GM12878 (cell line): ENCODE results near the gene FOXRED2. TPM values are rescaled to one million over a fixed set of nuclear protein-coding genes. Genes with fewer than 3 reads are reported as not detected.

ENCODE experiments used
- ATAC-seq: fragments of 200-7000 bp; cut with Tn5 transposase; 3 replicates; pipeline ENCODE4 v1.9.1; 2020; ENCODE audit warnings: mild to moderate bottlenecking, moderate library complexity
- BruUV-seq: library from RNA; stranded (reverse); fragments of 400-500 nt; replicated peaks from 2 replicates; lab custom pipeline; 2021; lab: Mats Ljungman, UMichigan
- CTCF ChIA-PET: fragments of 300-600 bp; sonication (Branson Sonifier 250); formaldehyde crosslinking; extraction: SDS; loops from one replicate; lab custom pipeline; 2021; ENCODE audit warnings: inconsistent platforms; lab: Yijun Ruan, JAX
- POLR2A ChIA-PET: fragments of 350-600 bp; formaldehyde crosslinking; extraction: SDS; loops from one replicate; lab custom pipeline; 2021; ENCODE audit warnings: inconsistent platforms; lab: Charles Lee
- RAD21 ChIA-PET: fragments of 300-600 bp; sonication (Branson Sonifier 250); formaldehyde crosslinking; loops from one replicate; lab custom pipeline; 2023; ENCODE audit warnings: antibody characterized with exemption; ENCODE audit not compliant: unreplicated experiment; lab: Charles Lee
- SMC1A ChIA-PET: fragments of 300-600 bp; sonication (Branson Sonifier 250); formaldehyde crosslinking; loops from one replicate; lab custom pipeline; 2023; ENCODE audit not compliant: unreplicated experiment, uncharacterized antibody; lab: Charles Lee
- DNase-seq: peaks from one replicate; pipeline ENCODE4 v3.0.0-alpha.2; 2011; ENCODE audit warnings: low read depth, low spot score
- FAIRE-seq: peaks from 3 replicates; lab custom pipeline; 2011; peaks lifted over from hg19 to GRCh38; lab: Jason Lieb, UNC
- H2AFZ ChIP-seq: 2 replicates; pipeline ENCODE4 v1.6.0; 2011; ENCODE audit warnings: low read depth, low read length, control low read depth; ENCODE audit not compliant: control insufficient read depth
- H3K27ac ChIP-seq: 2 replicates; pipeline ENCODE4 v1.5.1; 2011; ENCODE audit warnings: control low read depth; ENCODE audit not compliant: control insufficient read depth, insufficient read depth
- H3K27me3 ChIP-seq, 2 experiments: replicated peaks in 1 of 2; 2 replicates each; pipeline versions ENCODE4 v1.6.0 to v1.6.1; 2011; ENCODE audit warnings: low read length in 1 of 2; ENCODE audit not compliant: control insufficient read depth in 2 of 2, insufficient read depth in 2 of 2
- H3K36me3 ChIP-seq, 2 experiments: 2 replicates each; pipeline ENCODE4 v1.5.1; 2011; ENCODE audit warnings: low read length in 1 of 2; ENCODE audit not compliant: control insufficient read depth in 2 of 2, insufficient read depth in 2 of 2
- H3K4me1 ChIP-seq: 2 replicates; pipeline ENCODE4 v1.6.1; 2011; ENCODE audit warnings: mild to moderate bottlenecking, low read length, moderate library complexity, mixed read lengths; ENCODE audit not compliant: control insufficient read depth, insufficient read depth
- H3K4me2 ChIP-seq: 2 replicates; pipeline ENCODE4 v1.6.0; 2011; ENCODE audit warnings: control low read depth; ENCODE audit not compliant: control insufficient read depth, insufficient read depth
- H3K4me3 ChIP-seq: fragments of 200-600 bp; sonication (generic); 2 replicates; pipeline ENCODE4 v1.5.1; 2016
- H3K79me2 ChIP-seq: 2 replicates; pipeline ENCODE4 v1.6.0; 2011; ENCODE audit warnings: low read length; ENCODE audit not compliant: control insufficient read depth, insufficient read depth
- H3K9ac ChIP-seq: 2 replicates; pipeline ENCODE4 v1.8.0; 2011; ENCODE audit warnings: low read length, control low read depth, mixed read lengths; ENCODE audit not compliant: control insufficient read depth, insufficient read depth
- H3K9me3 ChIP-seq: replicated peaks from 3 replicates; pipeline ENCODE4 v1.5.1; 2011; ENCODE audit warnings: mild to moderate bottlenecking, low read length; ENCODE audit not compliant: control insufficient read depth, insufficient read depth
- H4K20me1 ChIP-seq: 2 replicates; pipeline ENCODE4 v1.6.0; 2011; ENCODE audit not compliant: control insufficient read depth, insufficient read depth
- BACH1 ChIP-seq: fragments of 450-650 bp; IDR thresholded peaks from 2 replicates; pipeline ENCODE4 v1.6.1; 2017; ENCODE audit warnings: mild to moderate bottlenecking, borderline replicate concordance
- BCL11A ChIP-seq: IDR thresholded peaks from 2 replicates; pipeline ENCODE4 v1.6.1; 2011; ENCODE audit warnings: low read depth, low read length
- CEBPZ ChIP-seq: fragments of 150-350 bp; IDR thresholded peaks from 2 replicates; pipeline ENCODE4 v1.6.1; 2016; ENCODE audit warnings: low read depth, low read length
- EP300 ChIP-seq, 2 experiments: fragments of 150-350 bp in 1 of 2; IDR thresholded peaks; 2 replicates each; pipeline ENCODE4 v1.6.1; 2011 to 2012; ENCODE audit warnings: low read depth in 2 of 2, low read length in 2 of 2, borderline replicate concordance in 1 of 2, improper control_type of control experiment in 1 of 2, inconsistent platforms in 1 of 2; ENCODE audit not compliant: control insufficient read depth in 1 of 2
- FOS ChIP-seq: IDR thresholded peaks from 3 replicates; pipeline ENCODE4 v1.6.1; 2011; ENCODE audit warnings: borderline replicate concordance; ENCODE audit not compliant: insufficient read length; ENCODE audit errors: extremely low read depth
- HDAC2 ChIP-seq: fragments of 200-600 bp; sonication (generic); IDR thresholded peaks from 2 replicates; pipeline ENCODE4 v1.6.1; 2017
- HDGF ChIP-seq: fragments of 450-650 bp; IDR thresholded peaks from 2 replicates; pipeline ENCODE4 v1.6.1; 2016; ENCODE audit warnings: antibody characterized with exemption
- IRF5 ChIP-seq: fragments of 450-650 bp; IDR thresholded peaks from 2 replicates; pipeline ENCODE4 v1.6.1; 2017; ENCODE audit warnings: borderline replicate concordance
- JUND ChIP-seq: IDR thresholded peaks from 2 replicates; pipeline ENCODE4 v1.6.1; 2012; ENCODE audit warnings: low read depth, mild to moderate bottlenecking, low read length, improper control_type of control experiment, moderate library complexity
- KAT2A ChIP-seq: conservative IDR thresholded peaks from 2 replicates; pipeline ENCODE4 v1.6.1; 2011; ENCODE audit warnings: low read depth, low read length; ENCODE audit not compliant: control insufficient read depth
- KDM1A ChIP-seq: fragments of 200-600 bp; sonication (generic); IDR thresholded peaks from 2 replicates; pipeline ENCODE4 v1.6.1; 2016; ENCODE audit warnings: borderline replicate concordance
- MEF2B ChIP-seq: fragments of 450-650 bp; IDR thresholded peaks from 2 replicates; pipeline ENCODE4 v1.6.1; 2018; ENCODE audit warnings: mild to moderate bottlenecking, moderate library complexity; ENCODE audit not compliant: partially characterized antibody, poor library complexity, severe bottlenecking
- NBN ChIP-seq: fragments of 450-650 bp; IDR thresholded peaks from 2 replicates; pipeline ENCODE4 v1.6.1; 2016
- NFXL1 ChIP-seq: fragments of 450-650 bp; IDR thresholded peaks from 2 replicates; pipeline ENCODE4 v1.6.1; 2017; ENCODE audit warnings: antibody characterized with exemption, mild to moderate bottlenecking, borderline replicate concordance
- RCOR1 ChIP-seq: conservative IDR thresholded peaks from 2 replicates; pipeline ENCODE4 v1.6.1; 2012; ENCODE audit warnings: low read depth, low read length, improper control_type of control experiment
- RFX5 ChIP-seq: IDR thresholded peaks from 2 replicates; pipeline ENCODE4 v1.6.1; 2011; ENCODE audit warnings: low read depth, low read length, improper control_type of control experiment
- RUNX3 ChIP-seq: IDR thresholded peaks from 2 replicates; pipeline ENCODE4 v1.6.1; 2012; ENCODE audit warnings: low read length, inconsistent platforms
- SPI1 ChIP-seq: IDR thresholded peaks from 2 replicates; pipeline ENCODE4 v1.6.1; 2011; ENCODE audit warnings: low read depth, mild to moderate bottlenecking, low read length, moderate library complexity, borderline replicate concordance; ENCODE audit not compliant: insufficient read depth
- TAF1 ChIP-seq: IDR thresholded peaks from 2 replicates; pipeline ENCODE4 v1.6.1; 2011; ENCODE audit warnings: mild to moderate bottlenecking, low read depth, low read length, borderline replicate concordance
- TCF3 ChIP-seq: IDR thresholded peaks from 2 replicates; pipeline ENCODE4 v1.6.1; 2012; ENCODE audit warnings: low read depth, mild to moderate bottlenecking, low read length, borderline replicate concordance; ENCODE audit not compliant: insufficient read depth
- ZBED1 ChIP-seq: IDR thresholded peaks from 2 replicates; pipeline ENCODE4 v1.6.1; 2016; ENCODE audit warnings: borderline replicate concordance
- ZNF207 ChIP-seq: fragments of 450-650 bp; IDR thresholded peaks from 2 replicates; pipeline ENCODE4 v1.6.1; 2014; ENCODE audit warnings: antibody characterized with exemption, mild to moderate bottlenecking, borderline replicate concordance
- WGBS: methylation state at CpG from one replicate; pipeline ENCODE4 v1.1.6; 2016; ENCODE audit warnings: low lambda C conversion rate; ENCODE audit not compliant: insufficient replicate concordance, insufficient coverage; ENCODE audit errors: missing lambda C conversion rate; 5-methylcytosine and 5-hydroxymethylcytosine counted together
- in situ Hi-C: fragments of 300-500 bp; cut with MboI; formaldehyde crosslinking; loops from 9 replicates; pipeline ENCODE4 v1.14.3; 2018; ENCODE audit warnings: mixed read lengths
- intact Hi-C: fragments of 100-400 bp; cut with micrococcal nuclease; formaldehyde crosslinking; loops from one replicate; pipeline ENCODE4 v1.14.2; 2022; ENCODE audit not compliant: unreplicated experiment
- polyA plus RNA-seq, 11 experiments: library from polyadenylated mRNA; depleted of rRNA in 4 of 11; unstranded in 6 of 11; stranded (reverse) in 5 of 11; fragments of >200 nt; fragmentation: Nextera tagmentation in 4 of 11; fragmentation: Illumina TruSeq in 1 of 11; extraction: Ambion mirVana in 4 of 11; extraction: Trizol in 1 of 11; gene quantifications; 1 replicate in 1 of 11; 2 replicates in 10 of 11; pipeline versions ENCODE4 v1.2.1 to v1.2.3, GENCODE V29; 2011 to 2016; ENCODE audit warnings: inconsistent platforms in 2 of 11, missing spikeins in 2 of 11, low read depth in 1 of 11
- total RNA-seq, 4 experiments: library from RNA; depleted of rRNA in 3 of 4; stranded (reverse); fragments of >200 nt in 3 of 4; fragmentation: Illumina TruSeq in 1 of 4; extraction: Trizol in 1 of 4; gene quantifications; 2 replicates each; pipeline versions ENCODE4 v1.2.1 to v1.2.3, GENCODE V29; 2013 to 2021

FOXRED2 gene
- total and polyA plus RNA-seq, 10 of the 15 experiments (the other 5 are each of a cell fraction or from before 2014, with no cell fraction given): 1.8 to 28.8 (median 7.6) TPM

- BruUV-seq: TSS peak; percentile 71
- peak; percentile 93 for ATAC-seq
- H3K4me3 ChIP-seq: no peak overlapping the region
- CTCF ChIA-PET: interaction anchor here (0.6 to 2.1 kb wide), 9 partner anchors 9 to 192 kb away, joined by 3 to 9 read pairs (median 4); no protein-coding TSS in a partner anchor
- peaks cover 15% of the 10 kb centered on the region for H3K4me1 ChIP-seq
- RAD21 ChIA-PET: interaction anchor here (1.0 to 1.9 kb wide), 4 partner anchors 13 to 218 kb away, joined by 3 to 5 read pairs (median 4); partner anchors contain the start of gene TXN2
- SMC1A ChIA-PET: interaction anchor here (0.6 to 1.7 kb wide), 5 partner anchors 8 to 193 kb away, joined by 3 to 4 read pairs (median 3); partner anchors contain the start of gene FOXRED2
- H3K4me2 ChIP-seq: peak overlapping the region; percentile 75
- POLR2A ChIA-PET: interaction anchor here (0.7 to 1.8 kb wide), 3 partner anchors 12 to 256 kb away, joined by 3 to 8 read pairs (median 3); partner anchors contain the start of genes FOXRED2 and TXN2
- no peaks in the 10 kb centered on the region for H3K79me2 ChIP-seq
- H4K20me1 ChIP-seq: no peaks in the 10 kb centered on the region
- peak; percentile 63 for DNase-seq
- peak overlapping the region; percentile 79 for H2AFZ ChIP-seq
- H3K36me3 ChIP-seq: peaks cover 2 to 3% of the 10 kb centered on the region in 2 experiments; a peak in 3 of 4 replicates
- peak; percentile 86 for FAIRE-seq
- peak overlapping the region; percentile 41; the same call in 1 of the 2 replicates for H3K9ac ChIP-seq
- H3K9me3 ChIP-seq: no peaks in the 10 kb centered on the region
- intact Hi-C loops: no loop called here
- H3K27ac ChIP-seq: peak overlapping the region; percentile 78
- 22% methylated on average over 14 of the region's 16 CpGs for WGBS
- in situ Hi-C loops: no loop called here
- H3K27me3 ChIP-seq: no peaks in the 10 kb centered on the region
- TF ChIP-seq CEBPZ: no peak
- peak; percentile 46; the same call in 1 of the 2 replicates for TF ChIP-seq NBN
- TF ChIP-seq HDGF: no peak
- TF ChIP-seq BCL11A: no peak
- no peak for TF ChIP-seq MEF2B
- TF ChIP-seq IRF5: no peak
- no peak for TF ChIP-seq ZNF207
- TF ChIP-seq JUND: no peak
- TF ChIP-seq TCF3: peak; percentile 67; the same call in 1 of the 2 replicates
- TF ChIP-seq TAF1: no peak
- TF ChIP-seq RUNX3: peak; percentile 98
- TF ChIP-seq SPI1: peak; percentile 86
- TF ChIP-seq KAT2A: no peak
- no peak for TF ChIP-seq KDM1A
- no peak for TF ChIP-seq RFX5
- TF ChIP-seq RCOR1: no peak
- no peak for TF ChIP-seq FOS
- peak; percentile 54 for TF ChIP-seq BACH1
- no peak for TF ChIP-seq ZBED1
- TF ChIP-seq HDAC2: no peak
- no peak for TF ChIP-seq NFXL1
- 0 out of 4 replicates have a peak, but pooled peaks of 1 of the 2 experiments have one; percentile 20 for TF ChIP-seq EP300 (IDR thresholded peaks at IDR 0.05; ENCODE audit: borderline replicate concordance in 1 of 2, control insufficient read depth in 1 of 2, low read depth in 2 of 2, low read length in 2 of 2)
These were observed 13.1 kb downstream of the FOXRED2 start for GRCh38 chr22:36493690-36494110.
